GM21515 (cell line): Measurements from ENCODE around the gene TP53BP1.
"Not testable (repeated sequence)": the region's sequence is repeated elsewhere in the genome, so short reads cannot be mapped to it uniquely, and the experiment has no call there.

ENCODE experiments used
- ATAC-seq: cut with Tn5 transposase; IDR thresholded peaks from one replicate; pipeline ENCODE4 v1.9.1; 2021; ENCODE audit not compliant: unreplicated experiment

Gene TP53BP1

DNA sequence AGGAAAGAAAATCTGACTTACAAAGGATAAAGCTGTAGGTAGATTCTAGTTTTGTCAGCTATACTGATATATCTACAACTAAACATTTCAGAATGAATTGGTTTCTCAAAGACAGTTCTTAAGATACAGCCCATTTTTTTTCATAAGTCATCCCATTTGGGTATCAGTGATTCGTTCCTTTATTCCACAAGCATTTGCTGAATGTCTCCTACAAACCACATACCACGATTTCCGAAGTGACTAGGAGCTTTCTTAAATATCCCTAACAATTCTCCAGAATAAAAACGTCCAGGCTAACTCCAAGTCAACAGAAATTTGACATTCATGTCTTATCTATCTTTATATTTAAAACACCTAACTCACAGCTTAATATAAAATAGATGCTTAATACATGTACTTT lies 59.8 kb downstream of the TP53BP1 start:
- ATAC-seq, result no peak

GRCh38 chr15:43429687-43430086 lies 63.3 kb downstream of the TP53BP1 start:
- no peak for ATAC-seq

DNA sequence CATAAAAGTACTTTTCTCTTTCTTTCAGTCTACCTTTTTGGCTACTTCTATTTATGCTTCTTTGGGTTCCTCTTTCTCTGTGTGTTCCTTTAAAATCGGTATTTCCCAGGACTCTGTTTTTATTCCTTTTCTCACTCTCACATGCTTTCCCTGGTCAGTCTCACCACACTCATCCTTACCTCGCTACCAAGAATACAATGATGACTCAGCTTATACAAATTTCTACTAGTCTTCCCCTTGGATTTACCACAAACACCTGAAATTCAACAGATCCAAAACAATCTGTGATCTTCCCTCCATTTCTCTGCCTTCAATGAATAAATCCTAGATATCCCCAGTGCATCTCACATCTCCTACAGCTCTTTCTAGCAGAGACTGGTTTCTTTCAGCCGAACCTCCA lies 69.2 kb downstream of the TP53BP1 start:
- no peak for ATAC-seq

GRCh38 chr15:43420876-43421275 lies 72.1 kb downstream of the TP53BP1 start:
- no peak for ATAC-seq

GRCh38 chr15:43420435-43420834 lies 72.5 kb downstream of the TP53BP1 start:
- no peak for ATAC-seq

DNA sequence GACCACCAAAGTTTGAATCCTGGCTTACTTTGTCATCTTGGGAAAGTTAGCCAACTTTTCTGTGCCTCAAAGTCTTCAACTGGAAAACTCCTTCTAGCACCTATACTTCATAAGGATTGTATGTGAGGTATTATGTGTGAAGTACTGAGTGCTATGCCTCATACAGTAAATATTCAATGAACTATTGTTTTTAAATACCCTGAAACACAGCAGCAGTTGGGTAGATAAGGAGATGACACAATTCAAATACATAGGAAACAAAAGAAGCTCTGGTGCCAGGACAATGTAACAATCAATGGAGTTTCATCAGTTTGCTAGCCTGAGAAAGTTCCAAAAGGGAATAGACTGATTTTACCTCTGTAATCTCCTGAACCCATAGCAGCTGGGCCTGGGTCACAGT lies 78.8 kb downstream of the TP53BP1 start:
- no peak for ATAC-seq

- no peak for ATAC-seq
Observed at GRCh38 chr15:43412096-43412495, 80.9 kb downstream of the TP53BP1 start.

DNA sequence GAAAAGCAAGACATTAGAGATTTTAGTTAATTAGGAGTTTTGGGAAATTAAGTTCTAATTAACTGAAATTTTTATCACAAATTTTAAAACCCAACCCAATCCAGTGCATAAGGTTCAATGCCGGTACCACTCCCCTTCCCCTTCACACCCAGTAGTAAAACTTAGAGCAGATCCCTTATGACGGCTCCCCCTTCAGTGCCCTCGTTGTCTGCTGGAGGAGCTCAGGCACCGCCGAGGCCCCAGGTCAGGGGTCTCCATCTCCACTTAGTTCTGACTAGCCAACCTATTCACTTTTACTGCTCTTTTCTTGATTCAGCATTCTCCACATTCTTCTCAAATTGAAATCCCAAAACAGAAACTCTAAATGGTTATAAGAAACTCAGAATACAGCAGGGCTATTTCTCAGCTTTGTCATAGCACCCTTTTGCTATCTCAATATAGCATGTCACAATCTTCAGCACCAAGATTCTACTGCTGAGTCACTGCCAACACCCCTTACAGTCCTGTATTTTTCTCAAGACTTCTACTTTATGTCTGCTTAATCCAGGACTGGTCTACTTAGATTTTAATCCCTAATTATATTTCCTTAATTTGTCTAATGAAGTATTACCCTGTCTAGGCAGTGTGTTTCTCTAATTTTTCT lies 82.3 kb downstream of the TP53BP1 start:
- ATAC-seq, result no peak

GRCh38 chr15:43408789-43409188 lies 84.2 kb downstream of the TP53BP1 start:
- no peak for ATAC-seq

GRCh38 chr15:43406808-43407207 lies 86.1 kb downstream of the TP53BP1 start:
- ATAC-seq, result no peak

DNA sequence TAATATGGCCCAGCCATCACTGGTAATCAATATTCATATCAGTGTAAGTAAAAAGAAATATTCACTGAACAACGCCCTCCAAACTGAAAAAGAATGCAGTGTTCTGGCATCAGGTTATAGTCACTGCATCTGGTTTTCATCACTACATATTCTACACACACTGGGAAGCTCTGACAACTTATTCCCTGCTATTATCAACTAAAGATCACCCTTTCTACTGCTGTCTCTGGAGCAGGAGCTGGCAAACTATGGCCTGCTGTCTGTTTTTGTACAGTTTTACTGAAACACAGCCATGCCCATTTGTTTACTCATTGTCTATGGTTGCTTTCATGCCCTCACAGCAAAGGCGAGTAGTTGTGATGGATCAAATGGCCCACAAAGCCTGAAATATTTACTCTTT lies 86.8 kb downstream of the TP53BP1 start:
- no peak for ATAC-seq

DNA sequence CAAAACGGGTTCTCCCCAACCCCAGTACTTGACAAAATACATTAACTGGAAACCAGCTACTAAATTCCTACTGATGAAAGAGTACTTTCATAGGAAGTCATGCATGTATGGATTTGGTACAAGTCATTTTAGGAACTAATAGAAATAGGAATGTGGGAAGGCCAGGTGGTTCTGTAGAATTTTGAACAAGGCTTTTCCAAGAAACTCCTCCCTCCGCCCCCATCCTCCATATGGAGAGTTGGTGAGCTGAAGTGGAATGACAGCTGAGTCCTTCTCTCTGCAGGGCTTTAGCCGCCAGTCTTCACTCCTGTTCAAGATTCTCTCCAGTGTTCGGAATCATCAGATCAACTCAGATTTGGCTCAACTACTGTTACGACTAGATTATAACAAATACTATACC lies 88.8 kb downstream of the TP53BP1 start:
- no peak for ATAC-seq

DNA sequence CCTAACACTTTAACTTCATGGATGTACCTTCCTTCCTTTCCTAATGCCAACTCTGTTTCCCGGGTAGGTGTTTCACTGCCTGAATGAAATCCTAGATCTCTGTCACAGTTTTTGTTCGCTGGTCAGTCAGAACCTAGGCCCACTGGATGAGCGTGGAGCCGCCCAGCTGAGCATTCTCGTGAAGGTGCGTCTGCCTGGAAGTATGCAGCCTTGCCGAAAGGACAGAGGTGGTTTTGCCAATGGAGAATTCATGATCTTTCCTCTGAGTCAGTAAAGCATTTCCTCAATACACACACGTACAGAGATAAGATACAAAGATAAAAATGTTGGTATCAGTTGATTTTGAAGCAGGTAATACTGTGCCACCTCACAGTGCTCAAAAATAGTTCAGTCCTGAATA lies 89.3 kb downstream of the TP53BP1 start:
- no peak for ATAC-seq

GRCh38 chr15:43402255-43402654 lies 90.7 kb downstream of the TP53BP1 start:
- ATAC-seq, result no peak

GRCh38 chr15:43393592-43393991 lies 99.4 kb downstream of the TP53BP1 start:
- ATAC-seq, result not testable (repeated sequence)

DNA sequence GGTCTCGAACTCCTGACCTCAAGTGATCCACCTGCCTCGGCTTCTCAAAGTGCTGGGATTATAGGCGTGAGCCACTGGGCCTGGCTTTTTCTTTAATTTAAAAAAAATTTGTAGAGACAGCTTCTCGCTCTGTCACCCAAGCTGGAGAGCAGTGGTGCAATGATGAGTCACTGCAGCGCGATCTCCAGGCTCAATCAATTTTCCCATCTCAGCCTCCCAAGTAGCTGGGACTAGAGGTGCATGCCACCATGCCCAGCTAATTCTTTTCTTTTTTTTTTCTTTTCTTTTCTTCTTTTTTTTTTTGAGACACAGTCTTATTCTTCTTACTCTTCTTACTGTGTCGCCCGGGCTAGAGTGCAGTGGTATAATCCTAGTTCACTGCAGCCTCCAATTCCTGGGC lies 102.2 kb downstream of the TP53BP1 start:
- ATAC-seq, result no peak

DNA sequence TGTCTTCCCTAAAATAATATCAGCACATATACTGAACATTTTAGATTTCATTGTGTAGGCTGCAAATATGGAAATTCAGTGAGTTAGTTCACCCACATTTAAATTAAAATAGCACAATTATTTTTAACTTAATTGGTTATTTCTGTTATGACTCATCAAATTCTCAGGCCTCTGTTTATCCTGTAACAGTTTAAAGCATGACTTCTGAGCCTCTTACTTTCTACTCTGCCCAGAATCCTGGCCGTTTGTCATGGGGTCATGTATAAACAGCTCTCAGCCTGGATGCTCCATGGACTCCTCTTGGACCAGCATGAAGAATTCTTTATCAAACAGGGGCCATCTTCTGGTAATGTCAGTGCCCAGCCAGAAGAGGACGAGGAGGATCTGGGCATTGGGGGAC lies 109.9 kb downstream of the TP53BP1 start:
- ATAC-seq, result no peak

DNA sequence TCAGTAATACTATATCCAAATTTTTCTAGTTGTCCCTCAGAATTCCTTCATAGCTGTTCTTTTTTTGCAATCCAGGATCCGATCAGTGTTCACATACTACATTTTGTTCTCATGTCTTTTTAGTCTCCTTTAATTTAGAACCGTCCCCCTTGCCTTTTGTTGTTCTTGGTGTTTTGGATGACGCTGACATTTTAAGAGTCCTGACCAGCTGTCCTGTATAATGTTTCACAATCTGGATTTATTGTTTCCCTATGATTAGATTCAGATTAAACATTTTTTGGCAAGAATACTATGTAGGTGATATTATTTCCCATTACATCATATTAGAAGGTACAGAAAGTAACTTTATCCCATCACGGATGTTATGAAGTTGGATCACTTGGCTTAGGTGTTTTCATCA lies 110.6 kb downstream of the TP53BP1 start:
- ATAC-seq, result no peak

- no peak for ATAC-seq
Observed at GRCh38 chr15:43378601-43379000, 114.4 kb downstream of the TP53BP1 start.

GRCh38 chr15:43376017-43376705 lies 116.8 kb downstream of the TP53BP1 start:
- no peak for ATAC-seq

DNA sequence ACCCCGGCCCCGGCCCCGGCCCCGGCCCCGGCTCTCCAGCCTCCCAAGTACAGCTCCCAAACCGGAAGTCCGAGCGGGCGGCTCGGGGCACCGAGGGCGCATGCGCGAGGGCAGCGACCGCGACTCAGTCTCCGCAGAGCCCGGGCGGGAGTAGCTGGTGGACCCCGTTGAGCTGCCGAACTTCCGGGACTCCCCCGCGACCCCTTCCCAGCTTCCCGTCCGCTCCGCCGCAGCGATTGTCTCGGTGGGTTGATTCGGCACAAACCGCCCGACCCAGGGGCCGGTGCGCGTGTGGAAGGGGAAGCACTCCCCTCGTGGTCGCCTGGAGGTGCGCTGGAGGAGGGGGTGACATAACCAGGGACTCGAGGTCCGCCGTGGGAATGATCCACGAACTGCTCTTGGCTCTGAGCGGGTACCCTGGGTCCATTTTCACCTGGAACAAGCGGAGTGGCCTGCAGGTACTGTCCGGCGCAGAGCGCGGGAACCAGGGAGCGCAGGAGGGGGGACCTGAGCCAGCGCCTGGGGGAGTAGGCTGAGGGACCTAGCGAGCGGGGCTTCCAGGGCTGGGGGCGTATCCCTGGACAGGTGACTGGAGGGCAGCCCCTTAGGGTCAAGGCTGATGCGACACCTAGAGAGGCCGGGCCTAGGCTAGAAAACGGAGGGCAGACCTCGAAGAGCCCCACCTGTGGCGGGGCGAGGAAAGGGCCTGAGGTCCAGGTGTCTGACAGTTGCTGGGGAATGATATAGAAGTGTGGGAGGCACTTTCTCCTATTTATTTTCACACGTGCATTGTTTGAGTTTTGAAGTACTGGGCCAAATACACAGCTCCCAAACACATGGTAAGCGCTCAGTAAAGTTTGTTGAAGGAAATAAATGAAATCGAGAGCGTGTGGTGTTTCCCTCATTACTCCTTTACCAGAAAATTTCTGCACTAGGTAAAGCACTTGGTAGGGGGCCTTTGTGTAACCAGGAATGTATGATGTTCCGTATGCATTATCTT lies 121.7 kb downstream of the TP53BP1 start, which contains the start of the genes TUBGCP4 and ZSCAN29:
TSS of gene TUBGCP4 (plus strand) at position 127 of the 1,000 bp plus-strand sequence. CDS start at position 381, 254 bp downstream.
TSS of gene ZSCAN29 (minus strand) at position 69 of the 1,000 bp plus-strand sequence. CDS start 1,130 bp downstream, outside the sequence.
- peak; percentile 83 for ATAC-seq
